ENCODE measurements around the gene CHMP4B.

- TF ChIP-seq CTCF (IDR thresholded peaks at IDR 0.05; ENCODE audit: low read depth, low read length, poor library complexity, severe bottlenecking) = no peak
- no peak for TF ChIP-seq EZH2phosphoT487 (IDR thresholded peaks at IDR 0.05; ENCODE audit: borderline replicate concordance, low read length)
Measured at GRCh38 chr20:33798444-33798843, 12.7 kb upstream of the CHMP4B start.
